Motor neuron (in vitro differentiated cells): ENCODE results near the gene CPLANE2. TPM values are rescaled to one million over a fixed set of nuclear protein-coding genes. Genes with fewer than 3 reads are reported as not detected.
"Not testable (repeated sequence)": the region's sequence is repeated elsewhere in the genome, so short reads cannot be mapped to it uniquely, and the experiment has no call there.

Experiments
- ATAC-seq, 8 experiments: fragments of 200-7000 bp; cut with Tn5 transposase; replicated peaks in 6 of 8; 2 replicates each; pipeline ENCODE4 v1.8.0; 2021; ENCODE audit warnings: mild to moderate bottlenecking in 8 of 8, moderate library complexity in 8 of 8
- H3K27ac ChIP-seq, 2 donors: fragments of 250-450 bp; sonication (Bioruptor Pico); 2 replicates each; pipeline ENCODE4 v1.9.0; 2021; ENCODE audit warnings: antibody characterized with exemption in 2 of 2, mild to moderate bottlenecking in 2 of 2, moderate library complexity in 1 of 2
- H3K4me1 ChIP-seq, 2 donors: fragments of 250-450 bp; sonication (Bioruptor Pico); replicated peaks in 1 of 2; 2 replicates each; pipeline ENCODE4 v1.6.1; 2021; ENCODE audit warnings: antibody characterized with exemption in 2 of 2, mild to moderate bottlenecking in 2 of 2, moderate library complexity in 1 of 2
- H3K4me3 ChIP-seq, 5 donors: fragments of 250-450 bp; sonication (Bioruptor Pico); 2 replicates each; pipeline ENCODE4 v1.9.0; 2021; ENCODE audit warnings: antibody characterized with exemption in 5 of 5, mild to moderate bottlenecking in 5 of 5, moderate library complexity in 4 of 5
- WGBS, 10 experiments: fragments of 450-650 bp; shearing (Covaris generic); methylation state at CpG; one replicate each; pipeline ENCODE4 v1.0.0; 2022; 5-methylcytosine and 5-hydroxymethylcytosine counted together
- in situ Hi-C, 9 experiments: fragments of 400-800 bp; cut with MboI; loops; one replicate each; pipeline ENCODE4 v1.15.0; 2021; ENCODE audit warnings: low sequenced_read_pairs in 9 of 9, low pct_unique_long_range_greater_than_20kb in 2 of 9; ENCODE audit not compliant: unreplicated experiment in 9 of 9
- total RNA-seq, 8 experiments: library from RNA; unstranded; fragments of 300-600 nt; gene quantifications; 2 replicates each; pipeline versions ENCODE4 v1.2.3 to v1.2.4, GENCODE V29; 2022

Gene CPLANE2
- total RNA-seq, 8 experiments from 2014 or later: 5.0 to 14.4 (median 10.1) TPM

- H3K4me1 ChIP-seq: peaks cover 10 to 31% of the 10 kb centered on the region in 2 donors
- ATAC-seq, H3K4me3 ChIP-seq, in situ Hi-C loops, H3K27ac ChIP-seq: not testable (repeated sequence)
- 84 to 100% (median 97%) methylated on average over 1 to 3 of the region's 3 CpGs; no CpG with 5 or more reads in 4 of the 10 experiments for WGBS, 10 experiments
Observed at GRCh38 chr1:16257556-16257955, 20.6 kb upstream of the CPLANE2 start.

- WGBS, 10 experiments: 43 to 100% (median 85%) methylated on average over 1 to 4 of the region's 4 CpGs; no CpG with 5 or more reads in 1 of the 10 experiments
- Histone ChIP-seq H3K27ac (no peak overlapping the region), H3K4me1 (peaks cover 10 to 31% of the 10 kb centered on the region in 2 donors), H3K4me3 (no peak overlapping the region)
- ATAC-seq: no peak
- in situ Hi-C loops: no loop called here
Observed at GRCh38 chr1:16256478-16256877, 19.5 kb upstream of the CPLANE2 start.

GRCh38 chr1:16254263-16254928 lies 17.4 kb upstream of the CPLANE2 start:
- Histone ChIP-seq H3K4me1 (peaks cover 17 to 38% of the 10 kb centered on the region in 2 donors), H3K4me3 (no peak overlapping the region), H3K27ac (peak overlapping the region in 1 of 2 donors; percentile 18)
- peak in 5 of 8 experiments; percentile 46 to 65 (median 50) for ATAC-seq
- 36 to 76% (median 72%) methylated on average over 2 to 4 of the region's 4 CpGs for WGBS, 10 experiments
- in situ Hi-C loops: no loop called here

DNA sequence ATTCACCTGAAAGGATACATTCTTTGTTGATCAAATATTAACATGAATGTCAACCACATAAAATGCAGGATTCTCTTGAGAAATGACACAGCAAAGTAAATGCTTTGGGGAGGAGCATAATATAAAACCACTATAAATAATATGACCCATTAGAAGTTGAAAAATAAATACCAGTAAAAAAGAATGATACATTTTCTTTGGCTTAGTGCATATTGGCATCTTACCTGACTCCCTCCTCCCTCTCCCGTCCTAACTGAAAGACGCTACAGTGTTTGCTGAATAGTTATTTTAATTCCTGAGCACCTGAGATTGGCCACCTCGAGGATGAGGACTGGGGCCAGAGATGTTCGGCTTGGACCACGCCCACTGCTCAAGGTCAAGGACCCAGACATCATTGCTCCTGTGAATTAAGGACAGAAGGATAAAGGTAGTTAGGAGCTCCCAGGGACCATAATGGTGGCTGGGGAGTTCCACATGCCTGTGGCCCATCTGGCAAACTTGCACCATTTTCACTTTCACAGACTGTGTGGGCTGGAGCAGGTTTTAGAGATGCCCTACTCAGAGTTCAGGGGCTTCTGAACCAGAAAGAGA lies 16.4 kb upstream of the CPLANE2 start:
- ATAC-seq: no peak
- in situ Hi-C loops: no loop called here
- WGBS, 10 experiments: 63 to 100% (median 93%) methylated on average over 1 to 5 of the region's 5 CpGs; no CpG with 5 or more reads in 1 of the 10 experiments
- no peak overlapping the region for H3K4me3 ChIP-seq
- H3K4me1 ChIP-seq: peaks cover 26 to 48% of the 10 kb centered on the region in 2 donors
- H3K27ac ChIP-seq: no peak overlapping the region

- H3K4me1 ChIP-seq: peaks cover 32 to 52% of the 10 kb centered on the region in 2 donors
- in situ Hi-C loops: no loop called here
- 80 to 100% (median 100%) methylated on average over 1 to 2 of the region's 2 CpGs; no CpG with 5 or more reads in 2 of the 10 experiments for WGBS, 10 experiments
- H3K27ac ChIP-seq: no peak overlapping the region
- ATAC-seq: peak in 2 of 8 experiments; percentile 21 to 23
- no peak overlapping the region for H3K4me3 ChIP-seq
Observed at GRCh38 chr1:16252912-16253311, 15.9 kb upstream of the CPLANE2 start.

DNA sequence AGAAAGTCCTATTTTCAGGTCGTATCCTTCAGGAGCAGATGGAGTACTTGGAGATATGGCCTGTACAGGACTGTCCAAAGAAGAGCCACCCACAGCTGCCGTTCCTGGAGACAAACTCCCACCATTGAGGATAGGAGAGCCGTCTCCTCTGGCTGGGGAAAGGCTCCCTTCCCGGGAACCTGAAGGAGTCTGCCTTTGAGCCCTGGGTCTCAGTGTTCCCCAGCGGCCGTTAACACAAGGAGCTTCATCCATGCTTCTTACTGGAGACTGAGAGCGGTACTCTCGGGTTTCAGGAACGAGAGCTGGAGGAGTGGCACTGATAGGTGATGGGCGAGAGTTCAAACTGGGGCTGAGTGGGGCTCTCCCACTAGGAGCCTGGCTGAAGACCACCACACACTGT lies 14.4 kb upstream of the CPLANE2 start:
- ATAC-seq: no peak
- 92 to 100% (median 93%) methylated on average over 1 to 9 of the region's 10 CpGs; no CpG with 5 or more reads in 5 of the 10 experiments for WGBS, 10 experiments
- Histone ChIP-seq H3K27ac (no peak overlapping the region), H3K4me3 (no peak overlapping the region), H3K4me1 (peaks cover 33 to 49% of the 10 kb centered on the region in 2 donors)
- in situ Hi-C loops: no loop called here

DNA sequence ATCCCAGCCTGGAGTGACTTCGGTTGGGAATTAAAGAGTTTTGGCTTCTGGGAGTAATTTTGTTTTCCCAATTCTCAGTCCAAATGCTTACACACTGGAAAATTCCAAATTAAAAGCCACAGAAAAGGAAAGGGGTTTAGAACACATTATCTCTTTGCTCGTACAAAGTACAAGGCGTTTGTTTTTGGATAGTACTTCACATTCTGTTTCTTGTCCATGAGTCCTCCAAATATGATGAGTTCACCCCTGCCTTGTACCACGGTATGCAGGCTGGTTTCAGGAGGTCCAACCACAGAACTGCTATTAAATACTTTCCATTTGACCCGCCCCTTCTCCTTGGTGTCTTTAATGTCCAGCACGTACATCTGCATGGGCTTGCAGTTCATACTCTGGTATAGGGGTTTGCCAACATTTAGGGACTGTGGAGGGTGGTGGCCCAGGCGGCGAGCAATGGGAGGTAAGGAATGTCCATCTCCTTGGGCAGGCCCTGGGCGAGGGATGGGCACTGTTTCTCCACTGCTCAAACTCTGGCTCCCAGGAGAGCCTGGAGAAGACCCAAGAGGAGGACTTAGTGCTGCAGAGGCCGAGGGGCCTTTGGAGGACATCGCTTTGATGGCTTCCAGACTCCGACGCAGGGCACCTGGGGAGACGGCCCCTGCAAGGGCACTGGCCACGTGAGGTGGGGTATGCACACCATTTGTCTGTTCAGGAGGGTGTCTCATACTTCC lies 13.7 kb upstream of the CPLANE2 start:
- in situ Hi-C loops: no loop called here
- peaks cover 33 to 48% of the 10 kb centered on the region in 2 donors for H3K4me1 ChIP-seq
- no peak overlapping the region for H3K27ac ChIP-seq
- no peak overlapping the region for H3K4me3 ChIP-seq
- ATAC-seq: no peak
- WGBS, 10 experiments: 22 to 100% (median 91%) methylated on average over 3 to 15 of the region's 15 CpGs

DNA sequence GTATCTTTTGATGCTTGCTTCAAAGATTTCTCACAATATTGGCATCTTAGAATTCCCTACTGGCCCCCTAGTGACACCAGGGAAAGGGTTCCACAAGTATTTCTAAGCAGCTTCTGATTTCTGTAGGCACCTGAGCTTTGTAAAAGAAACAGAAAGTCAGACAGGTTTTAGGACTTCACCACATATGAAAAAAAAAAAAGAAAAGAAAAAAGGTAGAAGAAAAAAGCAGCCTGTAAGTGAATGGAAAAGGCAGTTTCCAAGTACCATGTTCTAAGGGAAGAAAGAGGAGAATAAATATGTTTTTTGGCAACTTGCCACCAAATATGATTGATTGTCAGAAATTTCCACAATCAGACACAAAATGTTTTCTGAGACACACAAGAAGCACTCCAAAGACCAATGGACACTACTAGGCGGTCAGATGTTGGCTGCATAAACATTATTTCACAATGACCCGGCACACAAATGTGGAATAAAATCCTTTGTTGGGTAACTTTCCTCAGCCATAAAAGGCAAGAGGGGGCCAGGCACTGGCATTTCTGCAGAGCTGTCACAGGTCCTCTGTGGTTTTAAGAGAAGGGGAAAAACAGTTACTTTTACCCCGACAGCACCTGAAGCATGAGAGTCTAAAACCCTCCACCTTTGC lies 12.7 kb upstream of the CPLANE2 start:
- 25 to 100% (median 89%) methylated on average over 1 to 3 of the region's 3 CpGs; no CpG with 5 or more reads in 1 of the 10 experiments for WGBS, 10 experiments
- H3K27ac ChIP-seq: no peak overlapping the region
- H3K4me1 ChIP-seq: peaks cover 29 to 41% of the 10 kb centered on the region in 2 donors
- H3K4me3 ChIP-seq: no peak overlapping the region
- in situ Hi-C loops: loop anchor here in 1 of 9 experiments (10.0 kb wide), 1 partner anchor 175 kb away; the partner anchor contains the start of gene FAM131C
- ATAC-seq: peak in 1 of 8 experiments; percentile 17

- in situ Hi-C loops: loop anchor here in 1 of 9 experiments (10.0 kb wide), 1 partner anchor 174 kb away; the partner anchor contains the start of gene FAM131C
- WGBS, 10 experiments: 8 to 93% (median 61%) methylated on average over 1 to 7 of the region's 7 CpGs
- peak; percentile 26 to 93 (median 69) for ATAC-seq
- no peak overlapping the region for H3K4me3 ChIP-seq
- peaks cover 31 to 36% of the 10 kb centered on the region in 2 donors for H3K4me1 ChIP-seq
- H3K27ac ChIP-seq: peak overlapping the region; percentile 58 to 85
Observed at GRCh38 chr1:16248603-16249516, 11.9 kb upstream of the CPLANE2 start.

GRCh38 chr1:16248007-16248436 lies 11.0 kb upstream of the CPLANE2 start:
- peak overlapping the region in 1 of 2 donors; percentile 85 for H3K27ac ChIP-seq
- WGBS, 10 experiments: 80 to 100% (median 88%) methylated on average over 1 to 8 of the region's 8 CpGs; no CpG with 5 or more reads in 1 of the 10 experiments
- H3K4me1 ChIP-seq: peaks cover 27 to 28% of the 10 kb centered on the region in 2 donors
- no peak overlapping the region for H3K4me3 ChIP-seq
- in situ Hi-C loops: loop anchor here in 1 of 9 experiments (10.0 kb wide), 1 partner anchor 173 kb away; the partner anchor contains the start of gene FAM131C
- no peak for ATAC-seq

GRCh38 chr1:16247441-16247840 lies 10.5 kb upstream of the CPLANE2 start:
- H3K27ac ChIP-seq: no peak overlapping the region
- ATAC-seq: no peak
- in situ Hi-C loops: loop anchor here in 1 of 9 experiments (10.0 kb wide), 1 partner anchor 173 kb away; the partner anchor contains the start of gene FAM131C
- H3K4me1 ChIP-seq: peaks cover 25 to 28% of the 10 kb centered on the region in 2 donors
- 0 to 100% (median 84%) methylated on average over 1 to 2 of the region's 2 CpGs; no CpG with 5 or more reads in 1 of the 10 experiments for WGBS, 10 experiments
- H3K4me3 ChIP-seq: no peak overlapping the region
